ENCODE measurements around the gene CHRM2. TPM values are rescaled to one million over a fixed set of nuclear protein-coding genes. Genes with fewer than 3 reads are reported as not detected.

The CHRM2 gene
- total RNA-seq, 2 donors from 2014 or later: not detected

GRCh38 chr7:137007001-137007694 lies 138.7 kb downstream of the CHRM2 start:
- intact Hi-C loops (cut with DNase I): no loop called here
- DNase-seq (ENCODE audit: low spot score): no peak

- no peak for DNase-seq (ENCODE audit: low spot score)
- intact Hi-C loops (cut with DNase I): no loop called here
Observed at GRCh38 chr7:137009404-137009803, 141.0 kb downstream of the CHRM2 start.

- DNase-seq (ENCODE audit: low spot score): no peak
- intact Hi-C loops (cut with DNase I): no loop called here
Observed at GRCh38 chr7:137015015-137015414, 146.6 kb downstream of the CHRM2 start.

- no peak for DNase-seq (ENCODE audit: low spot score)
- intact Hi-C loops (cut with DNase I): no loop called here
Observed at GRCh38 chr7:137017221-137017620, 148.8 kb downstream of the CHRM2 start.

- intact Hi-C loops (cut with DNase I): no loop called here
- no peak for DNase-seq (ENCODE audit: low spot score)
Observed at GRCh38 chr7:137018468-137018867, 150.0 kb downstream of the CHRM2 start.

GRCh38 chr7:137020351-137020750 lies 151.9 kb downstream of the CHRM2 start:
- intact Hi-C loops (cut with DNase I): no loop called here
- DNase-seq (ENCODE audit: low spot score): no peak

- intact Hi-C loops (cut with DNase I): no loop called here
- DNase-seq (ENCODE audit: low spot score): no peak
Observed at GRCh38 chr7:137025469-137026175, 157.2 kb downstream of the CHRM2 start.

GRCh38 chr7:137026176-137026500 lies 157.7 kb downstream of the CHRM2 start:
- no peak for DNase-seq (ENCODE audit: low spot score)
- intact Hi-C loops (cut with DNase I): no loop called here

GRCh38 chr7:137032436-137032835 lies 164.0 kb downstream of the CHRM2 start:
- intact Hi-C loops (cut with DNase I): no loop called here
- no peak for DNase-seq (ENCODE audit: low spot score)

- DNase-seq (ENCODE audit: low spot score): no peak
- intact Hi-C loops (cut with DNase I): no loop called here
Observed at GRCh38 chr7:137036768-137037167, 168.3 kb downstream of the CHRM2 start.

GRCh38 chr7:137038706-137039105 lies 170.3 kb downstream of the CHRM2 start:
- intact Hi-C loops (cut with DNase I): no loop called here
- no peak for DNase-seq (ENCODE audit: low spot score)

- DNase-seq (ENCODE audit: low spot score): no peak
- intact Hi-C loops (cut with DNase I): no loop called here
Observed at GRCh38 chr7:137040745-137041144, 172.3 kb downstream of the CHRM2 start.

- DNase-seq (ENCODE audit: low spot score): no peak
- intact Hi-C loops (cut with DNase I): no loop called here
Observed at GRCh38 chr7:137045573-137045972, 177.1 kb downstream of the CHRM2 start.

- intact Hi-C loops (cut with DNase I): no loop called here
Observed at GRCh38 chr7:137069249-137069963, 201.0 kb downstream of the CHRM2 start.

More at GRCh38 chr7:137069249-137069963, 201.0 kb downstream of the CHRM2 start:
- DNase-seq (ENCODE audit: low spot score): no peak

Small RNA genes lying within 50 kb of the gene (microRNA-seq; reads per million reads assigned to microRNA genes)
- 0 to 1.9 reads per million in 2 donors for gene MIR490 (ENCODE audit: borderline microRNAs expressed in 2 of 2)
